ENCODE results near the gene PRCC.

DNA sequence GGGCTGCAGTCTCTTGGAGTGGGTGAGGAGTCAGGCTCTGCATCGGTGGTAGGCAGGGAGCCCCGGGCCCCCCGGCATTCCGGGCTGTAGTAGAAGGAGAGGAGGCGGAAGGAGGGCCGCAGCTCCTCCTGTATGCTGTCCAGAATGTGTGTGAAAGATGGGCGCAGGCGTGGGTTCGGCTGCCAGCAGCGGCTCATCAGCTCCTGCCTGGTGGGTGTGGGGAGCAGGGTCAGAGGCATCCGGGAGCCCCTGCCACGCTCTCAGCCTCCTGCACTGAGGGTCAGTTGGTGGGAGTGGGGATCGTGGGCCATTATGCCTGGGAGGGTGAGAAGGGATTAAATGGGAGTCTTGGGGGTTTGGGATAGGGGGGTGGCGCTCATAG, 73.6 kb downstream of the PRCC start:
- TF ChIP-seq, protein P1, sequence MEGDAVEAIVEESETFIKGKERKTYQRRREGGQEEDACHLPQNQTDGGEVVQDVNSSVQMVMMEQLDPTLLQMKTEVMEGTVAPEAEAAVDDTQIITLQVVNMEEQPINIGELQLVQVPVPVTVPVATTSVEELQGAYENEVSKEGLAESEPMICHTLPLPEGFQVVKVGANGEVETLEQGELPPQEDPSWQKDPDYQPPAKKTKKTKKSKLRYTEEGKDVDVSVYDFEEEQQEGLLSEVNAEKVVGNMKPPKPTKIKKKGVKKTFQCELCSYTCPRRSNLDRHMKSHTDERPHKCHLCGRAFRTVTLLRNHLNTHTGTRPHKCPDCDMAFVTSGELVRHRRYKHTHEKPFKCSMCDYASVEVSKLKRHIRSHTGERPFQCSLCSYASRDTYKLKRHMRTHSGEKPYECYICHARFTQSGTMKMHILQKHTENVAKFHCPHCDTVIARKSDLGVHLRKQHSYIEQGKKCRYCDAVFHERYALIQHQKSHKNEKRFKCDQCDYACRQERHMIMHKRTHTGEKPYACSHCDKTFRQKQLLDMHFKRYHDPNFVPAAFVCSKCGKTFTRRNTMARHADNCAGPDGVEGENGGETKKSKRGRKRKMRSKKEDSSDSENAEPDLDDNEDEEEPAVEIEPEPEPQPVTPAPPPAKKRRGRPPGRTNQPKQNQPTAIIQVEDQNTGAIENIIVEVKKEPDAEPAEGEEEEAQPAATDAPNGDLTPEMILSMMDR (IDR thresholded peaks at IDR 0.05 in 8 of 11, conservative IDR thresholded peaks at IDR 0.05 in 3 of 11), result no peak
- no peak for TF ChIP-seq POLR2AphosphoS5 (IDR thresholded peaks at IDR 0.05)

All from spleen (tissue), 7 donors.